GM18951 (cell line): ENCODE results near the gene EXOC7.

Source experiments
- POLR2A ChIP-seq: IDR thresholded peaks from 4 replicates; pipeline ENCODE4 v1.6.1; 2011; ENCODE audit warnings: mild to moderate bottlenecking; ENCODE audit not compliant: insufficient read length, insufficient read depth; ENCODE audit errors: extremely low read depth
- in situ Hi-C: fragments of 300-500 bp; cut with MboI; formaldehyde crosslinking; loops from one replicate; pipeline ENCODE4 v1.12.0; 2022; ENCODE audit warnings: low sequenced_read_pairs, mixed read lengths, inconsistent platforms; ENCODE audit not compliant: unreplicated experiment

The EXOC7 gene

DNA sequence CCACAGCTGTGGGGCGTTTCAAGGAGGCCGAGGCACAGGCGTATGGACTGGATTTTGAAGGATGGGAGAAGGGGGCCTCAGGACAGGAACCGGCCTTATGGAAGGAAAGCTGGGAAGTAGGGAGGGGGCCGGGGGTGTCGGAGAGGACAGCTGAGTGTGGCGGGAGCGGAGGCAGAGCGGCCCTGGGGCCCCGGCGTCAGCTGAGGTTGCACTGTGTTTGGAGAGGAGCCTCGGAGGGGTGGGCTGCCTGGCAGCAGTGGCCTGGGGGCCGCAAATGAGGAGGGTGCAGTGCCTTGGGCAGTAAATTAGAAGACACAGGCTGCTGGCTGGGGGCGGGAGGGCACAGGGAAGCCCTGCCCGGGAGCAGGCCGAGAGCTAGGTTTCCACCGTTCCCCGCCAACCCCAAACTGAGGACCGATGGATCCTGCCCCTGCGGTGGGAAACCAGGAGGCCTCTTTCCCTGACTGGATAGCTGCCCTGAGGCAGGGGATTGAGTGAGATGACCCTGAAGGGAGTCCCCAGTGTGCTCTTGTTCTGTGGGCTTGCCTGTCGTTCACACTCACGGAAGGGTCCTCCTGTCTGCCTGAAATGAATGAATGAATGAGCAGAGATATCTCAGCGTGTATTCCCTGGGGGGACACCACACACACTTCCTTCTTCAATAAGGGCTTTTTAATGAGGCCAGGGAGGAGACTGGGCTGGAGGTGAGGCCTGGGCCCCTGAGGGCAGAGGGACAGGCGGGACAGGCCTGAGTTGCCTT, 19.0 kb upstream of the EXOC7 start:
- in situ Hi-C loops: loop anchor here (5.0 kb wide), 1 partner anchor 60 kb away; no protein-coding TSS in a partner anchor
- TF ChIP-seq POLR2A: no peak

DNA sequence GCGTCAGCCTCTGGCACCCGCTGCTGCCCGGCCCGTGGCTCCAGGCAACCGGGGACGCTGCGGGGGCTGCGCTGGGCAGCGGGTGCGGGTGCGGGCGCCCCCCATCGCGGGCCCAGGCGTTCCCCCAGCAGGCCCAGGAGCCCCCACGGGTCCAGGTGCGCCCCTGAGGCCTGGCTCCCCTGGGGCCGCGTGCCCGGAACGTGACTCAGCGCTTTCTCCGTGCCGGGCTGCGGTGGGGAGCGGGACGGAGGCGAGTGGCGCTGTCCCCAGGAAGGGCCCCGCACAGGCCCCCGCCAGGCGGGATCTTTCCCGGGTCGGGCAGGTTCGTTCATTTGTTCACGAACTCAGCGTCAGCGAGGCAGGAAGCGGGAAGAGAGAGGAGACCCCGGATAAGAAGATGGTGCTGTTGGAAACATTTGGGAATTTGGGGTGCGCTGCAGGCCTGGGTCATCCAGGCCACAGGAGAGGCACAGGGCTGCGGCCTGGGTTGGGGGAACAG, 18.4 kb upstream of the EXOC7 start:
- no peak for TF ChIP-seq POLR2A
- in situ Hi-C loops: loop anchor here (5.0 kb wide), 1 partner anchor 60 kb away; no protein-coding TSS in a partner anchor

GRCh38 chr17:76120658-76121008, 17.0 kb upstream of the EXOC7 start:
- in situ Hi-C loops: loop anchor here (5.0 kb wide), 1 partner anchor 62 kb away; no protein-coding TSS in a partner anchor
- no peak for TF ChIP-seq POLR2A

DNA sequence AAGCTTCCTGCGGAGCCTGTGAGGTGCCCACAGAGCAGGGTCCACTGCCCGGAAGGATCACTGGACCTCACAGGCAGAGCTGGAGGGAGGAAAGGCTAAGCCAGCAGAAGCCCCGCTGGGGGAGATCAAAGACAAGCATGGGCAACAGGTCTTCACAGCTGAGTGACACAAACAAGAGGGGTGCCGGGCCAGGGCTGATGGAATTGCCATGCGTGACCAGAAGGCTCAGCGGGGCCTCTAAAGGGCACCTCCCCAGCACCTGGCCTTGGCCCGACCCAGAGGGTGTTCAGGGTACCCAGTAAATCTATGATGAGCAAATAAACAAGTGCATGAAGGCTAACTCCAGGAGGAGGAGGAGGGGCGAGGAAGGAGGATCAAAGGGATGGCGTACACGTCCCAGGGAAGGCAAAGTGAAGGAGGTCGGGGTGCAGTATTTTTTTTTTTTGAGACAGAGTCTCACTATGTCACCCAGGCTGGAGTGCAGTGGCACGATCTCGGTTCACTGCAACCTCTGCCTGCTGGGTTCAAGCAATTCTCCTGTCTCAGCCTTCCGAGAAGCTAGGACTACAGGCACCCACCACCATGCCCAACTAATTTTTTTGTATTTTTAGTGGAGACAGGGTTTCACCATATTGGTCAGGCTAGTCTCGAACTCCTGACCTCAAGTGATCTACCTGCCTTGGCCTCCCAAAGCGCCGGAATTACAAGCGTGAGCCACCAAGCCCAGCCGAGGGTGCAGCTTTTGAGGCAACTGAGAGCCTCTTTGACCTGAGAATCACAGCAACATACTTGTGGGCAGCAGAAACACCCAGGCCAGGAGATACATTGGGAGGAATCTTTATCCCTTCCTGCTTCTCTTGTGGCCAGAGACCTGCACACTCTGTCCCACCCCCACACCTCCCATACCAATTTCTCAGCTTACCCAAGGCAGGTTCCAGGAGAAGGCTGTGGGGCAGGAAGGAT, 16.1 kb upstream of the EXOC7 start:
- in situ Hi-C loops: loop anchor here (5.0 kb wide), 1 partner anchor 63 kb away; no protein-coding TSS in a partner anchor
- no peak for TF ChIP-seq POLR2A

- in situ Hi-C loops: no loop called here
- no peak for TF ChIP-seq POLR2A
Observed at GRCh38 chr17:76115138-76115754, 11.7 kb upstream of the EXOC7 start.

GRCh38 chr17:76111956-76112355, 8.4 kb upstream of the EXOC7 start:
- in situ Hi-C loops: no loop called here
- TF ChIP-seq POLR2A: no peak

- TF ChIP-seq POLR2A: no peak
- in situ Hi-C loops: no loop called here
Observed at GRCh38 chr17:76107509-76107908, 3.9 kb upstream of the EXOC7 start.

- in situ Hi-C loops: no loop called here
Observed at GRCh38 chr17:76106703-76107102, 3.1 kb upstream of the EXOC7 start.

DNA sequence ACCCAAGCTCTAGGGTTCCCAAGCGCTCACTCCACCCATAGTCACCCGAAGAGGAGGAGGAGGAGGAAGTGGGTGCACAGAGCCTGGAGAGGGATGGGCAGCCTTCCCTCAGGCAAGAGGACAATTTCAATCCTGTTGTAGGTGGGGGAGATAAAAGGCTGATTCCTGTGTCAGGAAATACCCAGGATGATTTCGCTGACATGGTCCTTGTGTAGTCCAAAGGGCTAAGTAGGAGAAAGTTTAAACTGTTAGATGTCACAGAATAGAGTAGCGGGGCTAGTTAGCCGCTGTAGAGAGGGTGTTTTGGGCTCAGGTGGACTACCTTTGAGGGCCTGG, 1.3 kb upstream of the EXOC7 start:
- no peak for TF ChIP-seq POLR2A
- in situ Hi-C loops: no loop called here

More at GRCh38 chr17:76106703-76107102, 3.1 kb upstream of the EXOC7 start:
- TF ChIP-seq POLR2A: no peak

DNA sequence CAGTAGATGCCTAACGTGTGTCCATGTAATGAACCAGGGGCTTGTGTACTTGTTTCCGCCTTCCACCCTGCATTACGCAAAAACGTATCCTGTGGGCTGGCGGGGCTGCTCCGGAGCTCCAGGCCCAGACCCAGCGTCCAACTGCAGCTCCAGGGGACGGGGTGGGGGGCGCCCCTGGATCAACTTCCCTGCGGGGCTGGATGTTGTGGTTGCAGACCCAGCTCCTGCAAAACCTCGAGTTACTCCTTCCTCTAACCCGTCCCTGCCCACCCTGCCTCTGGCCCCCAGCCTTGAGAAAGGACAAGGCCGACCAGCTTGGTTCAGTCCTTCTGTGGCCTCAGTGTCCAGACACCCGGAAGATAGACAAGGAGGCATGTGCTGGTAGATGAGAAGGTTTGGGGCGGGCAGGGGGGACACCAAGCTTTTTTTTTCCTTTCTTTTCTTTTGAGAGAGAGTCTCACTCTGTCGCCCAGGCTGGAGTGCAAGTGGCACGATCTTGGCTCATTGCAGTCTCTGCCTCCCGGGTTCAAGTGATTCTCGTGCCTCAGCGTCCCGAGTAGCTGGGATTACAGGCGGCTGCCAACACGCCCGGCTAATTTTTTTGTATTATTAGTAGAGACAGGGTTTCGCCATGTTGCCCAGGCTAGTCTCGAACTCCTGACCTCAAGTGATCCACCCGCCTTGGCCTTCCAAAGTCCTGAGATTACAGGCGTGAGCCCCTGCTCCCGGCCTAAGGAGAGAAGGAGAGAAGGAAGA, 731 bp upstream of the EXOC7 start:
- in situ Hi-C loops: no loop called here
- no peak for TF ChIP-seq POLR2A

GRCh38 chr17:76102944-76103273, 678 bp downstream of the EXOC7 start:
- no peak for TF ChIP-seq POLR2A
- in situ Hi-C loops: no loop called here

GRCh38 chr17:76097716-76098295, 5.8 kb downstream of the EXOC7 start:
- no peak for TF ChIP-seq POLR2A
- in situ Hi-C loops: no loop called here
